GM21529 (cell line): ENCODE data around the gene WDR33.
"Not testable (repeated sequence)": the region's sequence is repeated elsewhere in the genome, so short reads cannot be mapped to it uniquely, and the experiment has no call there.

Experiments used
- ATAC-seq: cut with Tn5 transposase; IDR thresholded peaks from one replicate; pipeline ENCODE4 v1.9.1; 2021; ENCODE audit not compliant: unreplicated experiment

WDR33 gene

DNA sequence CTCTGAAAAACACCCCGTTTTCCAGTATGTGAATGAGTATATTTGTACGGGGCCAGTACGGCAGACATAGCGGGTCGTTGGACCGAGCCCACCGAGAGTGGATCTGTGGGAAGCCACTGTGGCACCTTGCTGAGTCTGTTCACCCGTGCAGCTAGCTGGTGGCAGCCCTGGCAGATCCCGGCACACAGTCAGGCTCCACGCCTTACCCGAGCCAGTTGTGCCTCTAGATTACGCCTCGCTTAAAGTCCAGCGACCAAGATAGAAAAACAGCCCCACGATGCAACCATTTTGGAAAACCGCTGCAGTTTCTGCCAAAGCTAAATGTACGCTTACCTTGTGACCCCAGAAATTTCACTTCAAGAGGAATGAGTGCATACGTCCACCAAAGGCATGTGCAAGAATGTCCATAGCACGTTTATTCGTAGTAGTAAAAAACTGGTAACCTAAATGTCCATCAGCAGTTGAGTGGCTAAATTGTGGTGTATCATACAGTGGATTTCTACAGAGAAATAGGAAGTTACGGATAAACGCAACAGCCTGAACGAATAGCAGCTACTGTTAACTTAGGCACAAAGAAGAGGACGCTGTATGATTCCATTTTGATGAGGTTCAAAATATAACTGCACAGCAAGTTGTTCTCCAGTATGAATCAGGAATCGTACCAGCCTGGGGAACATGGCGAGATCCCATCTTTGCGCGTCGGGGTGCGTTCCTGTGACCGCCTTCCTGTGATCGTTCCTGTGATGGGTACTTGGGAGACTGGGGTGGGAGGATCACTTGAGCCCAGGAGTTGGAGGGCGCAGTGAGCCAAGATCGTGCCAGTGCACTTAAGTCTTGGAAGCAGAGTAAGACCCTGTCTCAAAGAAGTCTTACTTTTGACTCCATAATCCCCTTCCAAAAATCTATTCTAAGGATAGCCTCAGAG, 688 bp upstream of the WDR33 start:
- ATAC-seq, result peak; percentile 31

DNA sequence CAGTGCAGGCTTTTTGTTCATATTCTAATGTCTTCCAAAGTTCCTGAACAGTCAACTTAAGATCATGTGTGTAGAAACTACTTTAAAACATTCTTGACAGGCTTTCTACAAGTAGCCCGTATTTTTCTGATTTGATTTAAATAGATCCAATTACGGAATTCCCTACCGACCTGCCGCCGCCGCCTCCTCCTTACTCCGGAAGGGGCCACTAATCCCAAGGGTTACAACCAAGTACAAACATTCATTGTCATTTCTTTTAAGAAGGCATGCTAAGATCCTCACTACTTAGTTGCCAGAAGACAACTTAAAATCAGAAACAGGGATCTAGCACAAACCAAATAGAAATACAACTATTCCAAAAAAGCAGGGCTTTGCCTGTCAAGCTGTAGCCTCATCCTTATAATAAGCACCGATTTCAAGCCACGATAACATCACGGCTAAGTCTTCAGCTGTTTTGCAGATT, 784 bp downstream of the WDR33 start:
- no peak for ATAC-seq

DNA sequence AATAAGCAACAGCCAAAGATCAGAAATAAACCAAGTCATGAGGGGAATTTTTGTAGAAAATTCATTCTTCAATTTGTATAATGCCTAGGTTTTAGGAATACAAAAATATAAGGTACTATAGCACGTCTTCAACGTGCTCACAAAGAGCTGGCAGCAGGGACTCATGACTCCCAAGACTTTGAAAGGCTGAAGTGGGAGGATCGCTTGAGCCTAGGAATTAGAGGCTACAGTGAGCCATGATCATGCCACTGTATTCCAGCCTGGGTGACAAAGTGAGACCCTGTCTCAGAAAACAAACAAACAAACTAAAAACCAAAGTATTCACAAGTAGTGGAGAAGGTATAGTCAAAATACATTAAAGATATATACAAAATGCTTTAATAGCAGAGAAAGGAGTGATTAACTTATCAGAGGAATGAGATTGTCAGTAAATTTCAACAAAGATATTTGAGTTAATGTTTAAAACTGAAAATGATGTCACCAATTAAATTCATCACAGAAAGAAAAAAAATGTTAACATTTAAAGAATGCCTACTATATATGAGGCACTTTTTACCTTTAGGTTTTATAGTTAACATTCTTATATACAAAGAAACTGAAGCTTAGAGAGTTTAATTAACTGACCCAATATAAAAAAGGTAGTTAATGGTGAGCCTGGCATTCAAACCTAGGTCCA, 3.2 kb downstream of the WDR33 start:
- ATAC-seq, result no peak

DNA sequence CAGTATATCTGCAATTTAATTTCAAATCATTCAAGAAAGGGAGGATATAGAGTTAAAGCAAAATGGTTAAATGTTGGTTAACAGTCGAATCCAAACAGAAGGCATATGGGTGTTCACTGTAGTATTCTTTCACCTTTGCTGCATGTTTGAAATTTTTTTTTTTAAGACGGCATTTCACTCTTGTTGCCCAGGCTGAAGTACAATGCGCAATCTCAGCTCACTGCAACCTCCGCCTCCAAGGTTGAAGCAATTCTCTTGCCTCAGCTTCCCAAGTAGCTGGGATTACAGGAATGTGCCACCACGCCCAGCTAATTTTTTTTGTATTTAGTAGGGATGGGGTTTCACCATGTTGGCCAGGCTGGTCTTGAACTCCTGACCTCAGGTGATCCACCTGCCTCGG, 4.1 kb downstream of the WDR33 start:
- not testable (repeated sequence) for ATAC-seq

DNA sequence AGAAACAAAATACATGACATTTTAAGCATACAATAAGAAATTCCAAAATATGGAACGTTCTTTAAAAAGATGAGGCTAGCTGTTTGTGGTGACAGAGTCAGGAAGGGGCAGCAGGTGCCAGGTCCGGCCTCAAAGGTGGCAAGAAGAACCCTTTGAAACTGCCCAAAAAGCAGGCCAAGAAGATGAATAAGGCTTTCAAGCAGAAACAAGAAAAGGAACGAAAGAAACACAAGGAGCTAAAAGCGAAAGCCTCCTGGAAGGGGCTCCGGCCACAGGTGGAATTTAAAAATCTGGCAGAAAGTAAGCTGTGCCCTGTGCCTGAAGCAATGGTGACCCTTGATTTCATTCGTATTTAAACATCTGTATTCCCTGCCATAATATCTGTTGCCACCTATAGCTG, 5.5 kb downstream of the WDR33 start:
- ATAC-seq, result no peak

DNA sequence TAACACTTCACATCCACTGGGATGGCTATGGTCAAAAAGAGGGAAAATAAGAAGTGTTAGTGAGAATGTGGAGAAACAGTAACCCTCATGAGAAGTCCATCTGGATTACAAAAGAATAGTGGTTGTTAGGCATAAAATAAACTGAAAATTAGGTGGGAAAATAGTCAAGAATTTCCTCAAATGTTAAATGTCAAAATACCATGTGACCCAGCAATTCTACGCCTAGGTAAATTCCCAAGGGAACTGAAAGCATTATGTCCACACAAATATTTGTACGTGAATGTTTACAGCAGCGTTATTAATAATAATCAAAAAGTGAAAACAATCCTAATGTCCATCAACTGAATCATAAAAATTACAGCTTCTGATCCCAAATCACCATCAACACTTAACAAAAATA, 11.0 kb downstream of the WDR33 start:
- no peak for ATAC-seq

DNA sequence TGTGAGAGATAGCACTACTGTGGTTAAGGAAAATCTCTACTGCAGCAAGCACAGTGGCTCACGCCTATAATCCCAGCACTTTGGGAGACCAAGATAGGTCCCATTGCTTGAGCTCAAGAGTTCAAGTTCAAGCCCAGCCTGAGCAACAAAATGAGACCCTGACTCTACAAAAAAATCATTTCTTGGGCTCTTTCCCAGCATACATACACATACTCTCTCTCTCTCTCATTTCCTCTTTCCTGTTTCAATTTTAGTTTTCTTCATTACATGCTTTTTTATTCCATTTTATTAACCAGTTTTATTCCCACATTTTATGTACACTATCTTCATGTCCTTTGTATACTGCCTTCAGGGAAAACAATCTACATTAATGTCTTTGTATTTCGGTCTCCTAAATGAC, 14.6 kb downstream of the WDR33 start:
- no peak for ATAC-seq

DNA sequence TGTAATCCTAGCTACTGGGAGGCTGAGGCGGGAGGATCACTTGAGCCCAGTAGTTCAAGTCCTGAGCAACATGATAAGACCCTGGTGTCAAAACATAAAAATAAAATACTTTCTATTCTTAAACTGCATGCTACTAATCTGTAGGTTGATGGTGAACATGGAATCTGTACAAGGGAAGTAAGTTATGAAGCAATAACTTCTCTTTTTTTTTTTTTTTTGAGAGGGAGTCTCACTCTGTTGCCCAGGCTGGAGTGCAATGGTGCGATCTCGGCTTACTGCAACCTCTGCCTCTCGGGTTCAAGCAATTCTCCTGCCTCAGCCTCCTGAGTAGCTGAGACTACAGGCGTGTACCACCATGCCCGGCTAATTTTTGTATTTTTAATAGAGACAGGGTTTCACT, 16.1 kb downstream of the WDR33 start:
- ATAC-seq, result not testable (repeated sequence)

DNA sequence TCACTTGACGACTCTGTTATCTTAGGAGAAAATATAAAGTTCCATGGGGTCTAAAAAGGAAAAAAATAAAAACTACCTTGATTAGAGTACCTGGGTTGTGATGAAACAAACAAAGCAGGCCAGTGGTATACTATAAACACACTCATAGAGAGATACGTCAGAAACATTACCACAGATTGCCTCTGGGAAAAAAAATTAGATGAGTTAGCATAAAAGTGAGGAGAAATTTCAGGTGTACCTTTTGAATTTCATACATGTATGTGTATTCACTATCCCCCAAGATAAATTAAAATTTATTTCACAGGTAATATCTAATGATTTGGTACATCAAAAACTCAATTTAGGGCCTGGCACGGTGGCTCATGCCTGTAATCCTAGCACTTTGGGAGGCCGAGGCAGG, 18.2 kb downstream of the WDR33 start:
- ATAC-seq, result no peak

DNA sequence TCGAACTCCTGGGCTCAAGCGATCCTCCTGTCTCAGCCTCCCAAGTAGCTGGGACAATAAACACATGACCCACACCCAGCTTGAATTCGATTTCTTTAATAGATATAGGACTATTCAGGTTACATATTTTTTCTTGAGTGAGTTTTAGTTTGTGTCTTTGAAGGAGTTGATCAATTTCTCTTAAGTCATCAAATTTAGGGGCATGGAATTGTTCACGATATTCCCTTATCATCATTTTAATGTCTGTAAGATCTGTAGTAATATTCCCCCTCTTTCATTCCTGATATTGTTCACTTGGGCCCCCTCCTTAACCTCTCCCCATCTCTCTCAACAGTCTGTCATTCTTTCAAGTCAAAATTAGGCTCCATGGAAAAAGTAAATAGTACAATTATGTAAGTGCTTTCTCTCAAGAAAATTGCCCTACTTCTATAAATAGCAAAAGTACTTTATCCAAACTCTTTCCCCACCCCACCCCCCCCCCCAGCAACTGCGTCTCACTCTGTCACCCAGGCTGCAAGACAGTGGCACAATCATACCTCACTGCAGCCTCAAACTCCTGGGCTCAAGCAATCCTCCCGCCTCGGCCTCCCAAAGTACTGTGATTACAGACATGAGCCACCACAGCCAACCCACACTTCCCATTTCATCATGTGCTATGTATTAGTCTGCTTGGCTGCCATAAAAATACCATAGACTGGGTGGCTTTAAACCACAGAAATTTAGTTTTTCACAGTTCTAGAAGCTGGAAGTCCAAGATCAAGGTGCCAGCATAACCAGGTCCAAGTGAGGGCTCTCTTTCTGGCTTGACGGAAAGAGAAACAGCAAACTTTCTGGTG, 20.1 kb downstream of the WDR33 start:
- no peak for ATAC-seq

DNA sequence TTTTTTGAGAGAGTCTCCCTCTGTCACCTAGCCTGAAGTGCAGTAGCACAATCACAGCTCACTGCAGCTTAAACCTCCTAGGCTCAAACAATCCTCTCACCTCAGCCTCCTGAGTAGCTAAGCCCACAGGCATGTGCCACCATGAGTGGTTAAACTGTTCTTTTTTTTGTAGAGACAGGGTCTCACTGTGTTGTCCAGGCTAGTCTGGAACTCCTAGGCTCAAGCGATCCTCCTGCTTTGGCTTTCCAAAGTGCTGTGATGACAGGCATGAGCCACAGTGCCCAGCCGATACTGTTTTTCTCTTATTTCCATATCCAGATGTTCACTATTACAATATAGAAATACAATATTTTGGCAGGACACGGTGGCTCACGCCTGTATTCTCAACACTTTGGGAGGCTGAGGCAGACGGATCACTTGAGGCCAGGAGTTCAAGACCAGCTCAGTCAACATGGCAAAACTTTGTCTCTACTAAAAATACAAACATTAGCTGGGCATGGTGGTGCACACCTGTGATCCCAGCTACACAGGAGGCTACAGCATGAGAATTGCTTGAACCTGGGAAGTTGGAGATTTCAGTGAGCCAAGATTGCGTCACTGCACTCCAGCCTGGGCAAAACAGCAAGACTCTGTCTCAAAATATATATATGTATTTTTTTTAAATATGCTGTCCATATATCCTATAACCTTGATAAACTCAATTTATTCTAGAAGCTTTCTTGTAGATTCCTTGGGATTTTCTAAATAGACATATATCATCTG, 24.7 kb downstream of the WDR33 start:
- ATAC-seq, result no peak

DNA sequence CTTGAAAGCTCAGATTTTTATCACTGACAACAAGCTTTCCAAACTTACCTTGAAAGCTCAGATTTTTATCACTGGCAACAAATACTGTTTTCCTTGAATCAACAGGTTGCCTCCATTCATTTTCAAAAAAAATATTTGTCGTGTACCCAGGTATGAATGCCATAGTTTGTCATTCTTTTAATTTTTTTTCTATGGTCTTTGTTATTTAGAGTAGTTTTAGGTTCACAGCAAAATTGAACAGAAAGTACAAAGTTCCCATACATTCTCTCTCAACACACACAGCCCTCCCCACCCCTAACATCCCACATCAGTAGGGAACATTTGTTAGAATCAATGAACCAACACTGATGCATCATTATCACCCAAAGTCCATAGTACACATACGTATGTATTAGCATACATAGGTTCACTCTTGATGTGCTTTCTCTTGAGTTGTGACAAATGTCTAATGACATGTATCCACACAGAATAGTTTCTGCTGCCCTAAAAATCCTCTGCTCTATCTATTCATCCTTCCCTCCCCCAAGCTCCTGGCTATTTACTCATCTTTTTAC, 25.9 kb downstream of the WDR33 start:
- ATAC-seq, result no peak

DNA sequence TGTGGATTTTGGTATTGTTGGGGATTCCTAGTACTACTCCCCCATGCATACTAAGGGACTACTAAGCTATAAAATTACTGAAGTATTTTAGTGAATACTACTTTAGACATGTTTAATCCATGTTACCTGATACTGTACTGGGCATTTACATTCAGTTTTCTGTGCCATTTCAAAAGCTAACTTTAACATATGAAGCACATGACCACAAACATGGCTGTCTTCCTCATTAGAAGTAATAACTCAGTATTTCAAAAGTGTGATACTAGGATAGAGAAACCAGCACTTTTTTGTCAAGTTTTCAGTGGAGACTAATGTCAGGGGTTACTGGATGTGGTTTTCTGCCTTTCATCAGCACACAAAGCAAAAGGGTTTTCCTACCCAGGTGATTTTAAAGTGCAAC, 27.9 kb downstream of the WDR33 start:
- no peak for ATAC-seq

DNA sequence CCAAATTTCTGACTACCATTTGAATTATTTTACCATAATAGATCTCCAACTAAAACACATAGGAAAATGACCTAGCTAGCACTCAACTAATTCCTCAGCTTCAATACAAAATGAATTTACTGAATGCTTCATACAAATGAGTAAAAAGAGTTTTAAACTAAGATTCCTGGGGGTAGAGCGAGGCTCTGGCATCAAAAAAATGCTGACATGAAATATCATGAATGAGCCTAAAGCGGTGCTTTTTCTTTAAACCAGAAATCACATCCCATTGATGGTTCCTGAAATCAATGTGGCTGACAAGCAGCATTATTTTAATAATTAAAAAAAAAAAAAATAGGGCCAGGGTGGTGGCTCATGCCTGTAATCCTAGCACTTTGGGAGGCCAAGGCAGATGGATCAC, 32.1 kb downstream of the WDR33 start:
- ATAC-seq, result no peak

DNA sequence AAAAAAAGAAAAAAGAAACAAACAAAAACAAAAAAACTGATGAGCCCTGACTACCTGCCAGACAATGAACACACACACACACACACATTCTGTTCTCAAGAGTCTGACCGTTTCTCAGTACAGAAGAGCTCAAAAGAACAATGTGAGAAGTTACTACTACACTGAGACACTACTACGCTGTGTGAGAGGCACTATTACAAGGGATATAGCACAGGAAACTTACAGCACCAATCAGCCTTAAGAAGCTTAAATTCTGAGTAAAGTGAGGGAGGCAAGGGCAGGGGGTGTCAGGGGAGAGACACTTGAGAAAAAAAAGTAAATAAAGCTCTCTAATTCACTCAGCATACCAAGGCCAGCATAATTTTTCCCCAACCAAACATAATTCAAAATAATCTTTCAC, 32.5 kb downstream of the WDR33 start:
- no peak for ATAC-seq

DNA sequence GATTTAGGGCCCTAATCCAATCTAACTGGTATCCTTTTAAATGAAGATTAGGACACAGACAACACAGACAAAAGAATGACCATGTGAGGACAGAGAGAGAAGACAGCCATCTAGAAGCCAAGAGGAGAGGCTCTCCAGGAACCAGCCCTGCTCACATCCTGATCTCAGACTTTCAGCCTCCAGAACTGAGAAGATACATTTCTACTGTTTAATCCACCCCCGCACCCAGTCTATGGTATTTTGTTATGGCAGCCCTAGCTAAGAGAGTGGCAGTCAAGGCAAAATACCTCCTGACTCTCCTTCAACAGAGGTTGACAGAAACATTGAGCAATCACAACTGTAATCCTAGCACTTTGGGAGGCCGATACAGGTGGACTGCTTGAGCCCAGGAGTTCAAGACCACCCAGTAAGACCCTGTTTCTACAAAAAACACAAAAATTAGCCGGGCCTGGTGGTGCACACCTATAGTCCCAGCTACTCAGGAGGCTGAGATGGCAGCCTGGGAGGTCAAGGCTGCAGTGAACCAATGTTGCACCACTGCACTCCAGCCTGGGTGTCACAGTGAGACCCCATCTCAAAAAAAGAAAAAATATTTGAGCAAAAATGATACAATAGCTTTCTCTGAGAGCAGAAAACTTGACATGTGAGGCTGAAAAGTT, 34.7 kb downstream of the WDR33 start:
- no peak for ATAC-seq

DNA sequence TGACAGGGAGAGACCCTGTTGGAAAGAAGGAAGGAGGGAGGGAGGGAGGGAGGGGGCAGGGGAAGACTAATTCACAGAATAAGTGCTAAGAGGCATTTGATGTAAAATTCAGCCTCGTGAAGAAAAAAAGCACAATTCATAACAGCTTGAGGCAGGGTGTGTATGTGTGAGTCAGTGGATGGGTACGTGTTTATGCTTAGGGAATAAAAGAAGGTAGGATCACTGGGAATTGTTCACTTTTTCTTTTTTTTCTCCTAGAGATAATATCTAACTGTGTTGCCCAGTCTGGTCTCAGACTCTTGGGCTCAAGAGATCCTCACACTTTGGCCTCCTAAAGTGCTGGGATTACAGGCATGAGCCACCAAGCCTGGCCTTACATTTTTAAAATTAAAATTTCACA, 39.2 kb downstream of the WDR33 start:
- no peak for ATAC-seq

DNA sequence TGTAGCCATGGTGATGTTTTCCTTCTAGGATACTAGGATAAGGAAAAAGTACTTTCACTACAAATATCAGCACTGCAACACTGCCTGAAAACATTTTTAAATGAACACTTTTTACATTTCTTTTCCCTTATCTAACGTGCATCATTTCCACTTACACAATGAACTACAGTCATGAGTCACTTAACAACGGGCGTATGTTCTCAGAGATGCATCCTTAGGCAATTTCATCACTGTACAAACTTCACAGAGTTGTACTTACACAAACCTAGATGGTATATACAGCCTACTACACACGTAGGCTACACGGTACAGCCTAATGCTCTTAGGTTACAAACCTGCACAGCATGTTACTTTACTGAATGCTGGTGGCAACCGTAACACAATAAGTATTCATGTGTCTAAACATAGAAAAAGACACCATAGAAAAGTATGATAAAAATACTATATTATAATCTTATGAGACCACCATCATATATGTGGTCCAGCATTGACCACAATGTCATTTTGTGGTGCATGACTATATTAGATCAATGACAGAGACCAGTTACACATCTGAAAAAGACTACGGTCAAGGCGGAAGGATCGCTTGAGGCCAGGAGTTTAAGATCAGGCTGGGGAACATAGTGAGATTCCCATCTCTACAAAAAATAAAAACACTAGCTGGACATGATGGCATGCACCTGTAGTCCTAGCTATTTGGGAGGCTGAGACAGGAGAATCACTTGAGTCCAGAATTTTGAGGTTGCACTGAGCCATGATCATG, 39.8 kb downstream of the WDR33 start:
- ATAC-seq, result no peak

DNA sequence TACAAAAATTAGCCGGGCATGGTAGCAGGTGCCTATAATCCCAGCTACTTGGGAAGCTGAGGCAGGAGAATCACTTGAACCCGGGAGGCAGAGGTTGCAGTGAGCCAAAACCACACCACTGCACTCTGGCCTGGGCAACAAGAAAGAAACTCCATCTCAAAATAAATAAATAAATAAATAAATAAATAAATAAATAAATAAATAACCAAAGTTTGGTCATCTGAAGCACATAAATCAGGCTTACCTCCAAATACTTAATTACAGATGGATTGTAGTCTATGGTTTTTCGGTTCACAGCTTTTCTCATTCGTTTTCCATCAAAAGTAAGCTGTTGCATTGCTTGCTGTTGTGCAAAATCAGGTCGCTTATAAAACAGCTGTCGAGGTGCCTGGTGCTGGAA, 40.4 kb downstream of the WDR33 start:
- not testable (repeated sequence) for ATAC-seq
